ENCODE data around the gene SLC1A6.

- TF ChIP-seq CTCF (IDR thresholded peaks at IDR 0.05; ENCODE audit: low read depth, low read length, poor library complexity, severe bottlenecking) (no peak), EZH2phosphoT487 (IDR thresholded peaks at IDR 0.05; ENCODE audit: borderline replicate concordance, low read length) (no peak)
Observed at GRCh38 chr19:14992780-14993179, 13.1 kb upstream of the SLC1A6 start.
